ENCODE data around the gene NPIPB6. TPM values are rescaled to one million over a fixed set of nuclear protein-coding genes. Genes with fewer than 3 reads are reported as not detected.
"Not testable (repeated sequence)": the region's sequence is repeated elsewhere in the genome, so short reads cannot be mapped to it uniquely, and the experiment has no call there.

The NPIPB6 gene
- total RNA-seq = 1 to 10 TPM in 6 of 7 donors, under 1 TPM in 1; 0.57 to 6.7 (median 3.3) TPM
- polyA plus RNA-seq = under 1 TPM; 0.58 to 0.92 TPM
- long read RNA-seq, donor 1, partial matches to known transcripts = 0 of 1 reads
- long read RNA-seq, donor 1, other reads (novel, unspliced or antisense) = 1 of 1 reads
- long read RNA-seq, donor 2 = 0 reads
- long read RNA-seq, donor 3 = 0 reads

GRCh38 chr16:28363408-28363807 is at the start of gene NPIPB6:
Gene NPIPB6, minus strand, starts transcription at chr16:28363508. Its CDS starts 686 bp downstream, at chr16:28362822.
- intact Hi-C loops (cut with DNase I) = not testable (repeated sequence)

GRCh38 chr16:28403220-28404072 is 40.1 kb upstream of the NPIPB6 start, which contains the start of gene EIF3CL:
Gene EIF3CL, minus strand, starts transcription at chr16:28403841. Its CDS starts 223 bp downstream, at chr16:28403618.
- H3K9me3 ChIP-seq; H3K4me3 ChIP-seq; H3K27ac ChIP-seq; DNase-seq; H3K4me1 ChIP-seq (ENCODE audit: insufficient read depth); H3K36me3 ChIP-seq; H3K27me3 ChIP-seq; intact Hi-C loops (cut with DNase I): not testable (repeated sequence)
- WGBS, 3 donors = no CpG with 5 or more reads among the region's 66 CpGs

More at GRCh38 chr16:28363408-28363807, at the start of gene NPIPB6:
- not testable (repeated sequence) for H3K4me3 ChIP-seq; H3K27ac ChIP-seq; DNase-seq; H3K27me3 ChIP-seq; H3K36me3 ChIP-seq; H3K4me1 ChIP-seq (ENCODE audit: insufficient read depth); H3K9me3 ChIP-seq
- no CpG with 5 or more reads among the region's 5 CpGs for WGBS, 3 donors

GRCh38 chr16:28392054-28392453 is 28.7 kb upstream of the NPIPB6 start:
- H3K27ac ChIP-seq; H3K4me1 ChIP-seq (ENCODE audit: insufficient read depth); H3K27me3 ChIP-seq; H3K4me3 ChIP-seq; H3K9me3 ChIP-seq; intact Hi-C loops (cut with DNase I); H3K36me3 ChIP-seq; DNase-seq: not testable (repeated sequence)
- no CpG with 5 or more reads among the region's 5 CpGs for WGBS, 3 donors

GRCh38 chr16:28382177-28382867 is 19.0 kb upstream of the NPIPB6 start:
- DNase-seq; H3K36me3 ChIP-seq; intact Hi-C loops (cut with DNase I); H3K4me3 ChIP-seq; H3K27me3 ChIP-seq; H3K27ac ChIP-seq; H3K4me1 ChIP-seq (ENCODE audit: insufficient read depth); H3K9me3 ChIP-seq: not testable (repeated sequence)
- 77 to 100% methylated on average over 1 to 3 of the region's 10 CpGs; no CpG with 5 or more reads in 1 of the 3 donors for WGBS, 3 donors

DNA sequence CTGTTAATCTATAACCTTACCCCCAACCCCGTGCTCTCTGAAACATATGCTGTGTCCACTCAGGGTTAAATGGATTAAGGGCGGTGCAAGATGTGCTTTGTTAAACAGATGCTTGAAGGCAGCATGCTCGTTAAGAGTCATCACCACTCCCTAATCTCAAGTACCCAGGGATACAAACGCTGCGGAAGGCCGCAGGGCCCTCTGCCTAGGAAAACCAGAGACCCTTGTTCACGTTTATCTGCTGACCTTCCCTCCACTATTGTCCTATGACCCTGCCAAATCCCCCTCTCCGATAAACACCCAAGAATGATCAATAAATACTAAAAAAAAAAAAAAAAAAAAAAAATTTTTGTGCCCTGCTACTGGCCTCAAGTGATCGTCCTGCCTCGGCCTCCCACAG is 14.5 kb upstream of the NPIPB6 start:
- H3K4me3 ChIP-seq; intact Hi-C loops (cut with DNase I); H3K4me1 ChIP-seq (ENCODE audit: insufficient read depth); DNase-seq; H3K27ac ChIP-seq; H3K36me3 ChIP-seq; H3K9me3 ChIP-seq; H3K27me3 ChIP-seq: not testable (repeated sequence)
- WGBS, 3 donors = 76 to 87% (median 82%) methylated on average over 5 to 8 of the region's 10 CpGs

- H3K4me3 ChIP-seq; H3K4me1 ChIP-seq (ENCODE audit: insufficient read depth); H3K27me3 ChIP-seq; H3K27ac ChIP-seq; DNase-seq; intact Hi-C loops (cut with DNase I); H3K9me3 ChIP-seq; H3K36me3 ChIP-seq: not testable (repeated sequence)
- 92 to 96% (median 96%) methylated on average over 19 to 28 of the region's 38 CpGs for WGBS, 3 donors
Measured at GRCh38 chr16:28377108-28377625, 13.9 kb upstream of the NPIPB6 start.

GRCh38 chr16:28375115-28375514 is 11.8 kb upstream of the NPIPB6 start:
- H3K4me1 ChIP-seq (ENCODE audit: insufficient read depth); H3K4me3 ChIP-seq; intact Hi-C loops (cut with DNase I); H3K36me3 ChIP-seq; H3K27ac ChIP-seq; H3K9me3 ChIP-seq; DNase-seq; H3K27me3 ChIP-seq: not testable (repeated sequence)
- 2% methylated on average over 3 of the region's 8 CpGs; no CpG with 5 or more reads in 2 of the 3 donors for WGBS, 3 donors

DNA sequence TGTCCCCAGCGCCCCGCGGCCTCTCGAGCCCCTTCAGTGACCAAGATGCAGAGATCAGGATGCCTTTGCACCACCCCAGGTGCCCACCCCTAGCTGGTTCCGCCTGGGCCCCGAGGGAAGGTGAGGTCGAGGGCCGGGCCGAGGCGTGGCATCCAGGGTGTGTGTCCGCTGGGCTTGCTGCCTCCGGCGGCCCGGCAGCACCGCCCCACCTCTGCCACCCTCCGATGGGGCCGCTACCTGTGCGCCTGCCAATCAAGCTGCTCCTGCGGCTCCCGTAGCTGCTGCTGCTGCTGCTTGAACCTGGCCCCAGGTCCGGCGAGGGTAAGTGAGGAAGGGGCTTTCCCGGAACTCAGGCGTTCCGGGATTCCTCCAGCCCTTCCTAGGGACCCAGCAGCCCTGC is 11.0 kb upstream of the NPIPB6 start:
- intact Hi-C loops (cut with DNase I) = not testable (repeated sequence)
- 0 to 3% methylated on average over 3 to 9 of the region's 25 CpGs; no CpG with 5 or more reads in 1 of the 3 donors for WGBS, 3 donors

DNA sequence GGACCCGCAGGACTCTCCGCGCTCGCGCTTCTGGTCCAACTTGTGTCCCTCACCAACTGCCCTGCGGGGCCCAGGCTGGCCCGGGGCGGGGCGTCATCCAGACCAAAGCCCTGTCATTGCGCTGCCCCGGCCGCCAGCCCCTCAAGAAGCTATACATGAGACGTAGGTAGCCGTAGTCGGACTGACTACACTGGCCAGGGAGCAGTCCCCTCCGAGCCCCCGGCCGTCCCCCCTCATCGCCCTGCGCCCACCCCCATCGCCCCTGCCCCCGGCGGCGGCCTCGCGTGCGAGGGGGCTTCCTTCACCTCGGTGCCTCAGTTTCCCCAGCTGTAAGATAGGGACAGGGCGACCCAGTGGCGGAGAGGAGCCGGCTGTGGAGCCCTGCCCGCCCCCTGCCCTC is 4.6 kb upstream of the NPIPB6 start:
- H3K4me1 ChIP-seq (ENCODE audit: insufficient read depth); intact Hi-C loops (cut with DNase I); H3K27me3 ChIP-seq; H3K36me3 ChIP-seq; H3K9me3 ChIP-seq; H3K27ac ChIP-seq; H3K4me3 ChIP-seq: not testable (repeated sequence)
- WGBS, 3 donors = 14 to 34% (median 14%) methylated on average over 11 to 25 of the region's 32 CpGs
- DNase-seq = peak in 1 of 5 donors; percentile 7

More for the DNA sequence above, 11.0 kb upstream of the NPIPB6 start:
- not testable (repeated sequence) for H3K27me3 ChIP-seq; H3K4me3 ChIP-seq; H3K36me3 ChIP-seq; DNase-seq; H3K4me1 ChIP-seq (ENCODE audit: insufficient read depth); H3K9me3 ChIP-seq; H3K27ac ChIP-seq

DNA sequence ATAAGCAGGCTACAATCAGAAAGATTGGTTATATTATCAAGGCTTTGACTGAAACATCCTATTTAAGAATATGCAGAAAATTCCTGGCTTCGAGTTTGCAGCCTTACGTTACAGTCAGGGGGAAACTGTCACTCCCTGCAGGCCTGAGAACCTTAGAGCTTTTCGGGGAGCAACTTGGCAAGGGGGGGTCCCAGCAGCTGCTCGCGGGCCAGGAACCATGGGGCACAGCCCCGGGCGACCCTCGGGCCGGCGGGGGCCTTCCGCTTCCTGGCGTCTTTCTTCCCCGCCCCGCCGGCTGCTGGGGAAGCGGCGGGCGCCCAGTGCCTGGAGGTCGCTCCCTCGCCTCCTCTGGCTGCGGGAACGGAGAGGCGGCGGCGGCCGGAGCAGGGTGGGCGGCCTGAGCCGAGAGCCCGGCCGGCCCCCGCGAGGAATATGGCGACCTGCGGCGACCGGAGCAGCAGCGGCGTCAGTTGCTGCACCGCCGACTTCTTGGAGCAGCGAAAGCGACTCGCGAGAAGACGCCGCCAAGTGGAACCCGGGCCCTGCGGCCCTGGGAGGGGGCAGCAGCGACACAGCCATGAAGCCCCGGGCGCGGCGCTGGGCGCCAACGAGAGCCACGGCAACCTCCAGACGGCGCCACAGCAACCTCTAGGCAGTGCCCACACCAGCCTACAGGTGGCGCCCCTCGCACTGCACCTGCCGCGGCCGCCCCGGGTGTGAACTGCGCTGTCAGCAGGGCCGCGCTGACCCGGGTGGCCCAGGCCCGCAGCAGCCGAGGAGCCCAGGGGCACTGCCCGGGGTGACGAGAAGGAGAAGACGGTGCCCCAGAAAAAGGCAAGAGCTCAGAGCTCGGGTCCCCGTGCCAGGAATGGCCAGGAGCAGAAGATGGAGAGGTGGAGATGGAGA is 1.2 kb upstream of the NPIPB6 start:
- H3K36me3 ChIP-seq; H3K4me1 ChIP-seq (ENCODE audit: insufficient read depth); H3K27ac ChIP-seq; DNase-seq; H3K27me3 ChIP-seq; H3K9me3 ChIP-seq; H3K4me3 ChIP-seq; intact Hi-C loops (cut with DNase I): not testable (repeated sequence)
- WGBS, 3 donors = 0 to 4% methylated on average over 10 to 16 of the region's 75 CpGs; no CpG with 5 or more reads in 1 of the 3 donors

All from ovary (tissue), 10 donors.